HG03432 (cell line): Measurements from ENCODE around the gene ANK2.

Experiments used
- ATAC-seq: cut with Tn5 transposase; IDR thresholded peaks from one replicate; pipeline ENCODE4 v1.9.1; 2021; ENCODE audit warnings: mild to moderate bottlenecking, moderate library complexity; ENCODE audit not compliant: unreplicated experiment

The ANK2 gene

GRCh38 chr4:113278324-113278934, 229.0 kb downstream of the ANK2 start:
- ATAC-seq, result peak; percentile 99

- ATAC-seq, result no peak
Measured at GRCh38 chr4:113285501-113285900, 236.0 kb downstream of the ANK2 start.

DNA sequence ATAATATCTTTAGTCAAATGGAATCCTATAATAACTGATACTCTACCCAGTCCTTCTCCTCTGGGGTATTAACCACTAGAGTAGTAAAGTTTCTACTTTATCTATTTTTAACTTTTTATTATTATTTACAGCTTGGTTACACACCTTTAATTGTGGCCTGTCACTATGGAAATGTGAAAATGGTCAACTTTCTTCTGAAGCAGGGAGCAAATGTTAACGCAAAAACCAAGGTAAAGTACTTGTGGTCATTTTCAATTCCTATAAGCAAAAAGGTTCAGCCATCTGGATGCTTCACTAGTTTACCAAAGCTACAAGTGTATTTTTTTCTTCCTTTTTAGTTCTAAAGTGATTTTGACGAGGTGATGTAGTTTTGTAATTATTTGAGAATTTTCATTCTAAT, 238.8 kb downstream of the ANK2 start:
- no peak for ATAC-seq

DNA sequence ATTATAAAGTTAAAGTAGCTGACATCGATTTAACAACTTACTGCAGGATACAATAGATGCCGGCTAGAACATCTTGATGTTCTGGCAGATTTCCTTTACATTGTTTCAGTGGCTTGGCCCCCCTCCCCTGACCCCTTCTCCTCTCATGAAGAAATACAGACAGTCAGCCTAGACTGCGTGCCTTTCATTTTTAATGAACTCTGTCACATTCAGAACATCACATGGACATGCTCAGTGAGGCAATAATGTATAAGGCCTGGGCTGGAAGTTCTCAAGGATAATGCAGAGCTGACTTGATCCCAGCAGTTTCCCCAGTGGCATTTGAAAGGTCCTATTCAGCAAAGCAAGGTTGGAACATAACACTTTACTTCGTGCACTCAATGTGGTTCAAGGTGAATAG, 239.2 kb downstream of the ANK2 start:
- ATAC-seq, result no peak

DNA sequence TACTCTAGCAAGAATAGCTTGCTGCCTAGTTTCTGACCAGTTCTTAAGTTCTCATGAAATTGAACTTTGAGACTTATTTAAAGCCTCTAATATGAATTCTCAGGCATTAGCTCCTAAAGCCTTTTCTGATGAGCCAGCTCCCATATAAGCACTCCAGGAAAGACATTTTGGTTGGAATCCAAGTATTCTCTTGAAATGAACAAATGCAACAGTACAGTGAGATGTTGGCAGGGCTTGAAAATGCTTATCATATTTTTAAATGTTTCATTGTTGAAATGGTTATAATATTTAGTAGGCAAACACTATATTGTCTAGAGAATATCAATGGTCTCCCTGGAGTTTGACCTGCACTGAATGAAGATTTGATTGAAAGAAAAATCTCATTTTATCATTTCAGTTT, 240.3 kb downstream of the ANK2 start:
- ATAC-seq, result no peak

DNA sequence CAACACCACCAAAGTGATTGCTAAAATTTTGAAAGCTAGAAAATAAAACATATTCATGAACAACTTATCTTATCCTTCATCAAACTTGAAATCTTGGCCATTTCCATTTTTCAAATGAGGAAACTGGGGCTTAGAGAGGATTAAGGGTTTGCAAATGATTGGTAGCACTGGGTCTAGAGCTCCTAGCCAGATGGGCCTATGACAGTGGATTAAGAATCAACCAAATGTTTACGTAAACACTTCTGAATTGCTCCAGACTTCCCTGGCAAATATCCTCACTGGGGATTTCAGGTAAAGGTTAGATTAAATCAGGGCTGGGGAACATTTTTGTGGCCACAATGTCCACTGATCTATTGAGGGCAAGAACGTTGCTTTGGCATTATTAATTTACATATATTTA, 241.2 kb downstream of the ANK2 start:
- ATAC-seq, result no peak

DNA sequence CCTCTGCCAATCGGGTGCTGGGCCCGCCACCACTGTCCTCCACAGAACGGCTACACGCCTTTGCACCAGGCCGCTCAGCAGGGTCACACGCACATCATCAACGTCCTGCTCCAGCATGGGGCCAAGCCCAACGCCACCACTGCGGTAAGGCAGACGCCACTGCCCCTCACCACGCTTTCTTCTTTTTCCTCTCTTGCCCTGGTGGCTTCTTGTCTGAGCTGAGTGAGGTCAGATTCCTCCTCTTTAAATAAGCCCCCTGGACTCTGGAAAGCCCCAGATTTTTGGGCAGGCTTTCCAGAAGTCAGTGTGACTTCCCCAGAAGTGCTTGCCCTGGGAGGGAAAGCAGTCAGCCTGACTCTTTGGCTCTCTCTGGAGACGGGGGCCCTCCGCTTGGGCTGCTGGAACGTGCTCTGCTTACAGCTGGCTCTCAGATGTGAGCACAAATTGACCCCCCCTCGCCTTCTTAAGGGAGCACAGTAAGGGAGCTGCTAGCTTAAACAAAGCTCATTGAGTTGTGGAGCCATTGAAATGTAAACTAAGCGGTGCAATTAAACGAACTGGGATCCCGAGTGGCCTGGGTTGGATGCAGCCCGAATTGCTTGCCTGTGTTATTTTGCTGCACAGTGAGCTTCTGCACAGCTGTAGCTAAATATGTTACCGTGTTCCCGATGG, 243.1 kb downstream of the ANK2 start:
- no peak for ATAC-seq

- no peak for ATAC-seq
Measured at GRCh38 chr4:113293043-113293560, 243.6 kb downstream of the ANK2 start.

GRCh38 chr4:113293674-113294073, 244.2 kb downstream of the ANK2 start:
- no peak for ATAC-seq

DNA sequence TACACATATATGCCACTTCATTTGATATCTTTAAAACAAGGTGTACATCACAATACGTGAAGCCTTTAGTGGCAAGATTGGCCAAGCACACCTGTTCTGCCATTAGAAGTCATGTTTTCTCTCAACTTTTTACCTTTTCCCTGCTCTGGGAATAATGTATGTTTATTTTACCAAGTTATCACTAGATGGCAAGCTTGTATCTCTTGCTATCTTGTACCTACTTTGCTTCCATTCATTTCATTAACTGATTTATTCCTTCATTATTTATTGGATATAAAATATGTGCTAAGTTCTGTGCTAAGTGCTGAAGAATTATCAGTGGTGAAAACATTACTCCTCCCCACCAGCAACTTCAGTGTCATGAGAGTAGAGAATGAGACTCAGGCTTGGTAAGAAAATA, 245.5 kb downstream of the ANK2 start:
- no peak for ATAC-seq

DNA sequence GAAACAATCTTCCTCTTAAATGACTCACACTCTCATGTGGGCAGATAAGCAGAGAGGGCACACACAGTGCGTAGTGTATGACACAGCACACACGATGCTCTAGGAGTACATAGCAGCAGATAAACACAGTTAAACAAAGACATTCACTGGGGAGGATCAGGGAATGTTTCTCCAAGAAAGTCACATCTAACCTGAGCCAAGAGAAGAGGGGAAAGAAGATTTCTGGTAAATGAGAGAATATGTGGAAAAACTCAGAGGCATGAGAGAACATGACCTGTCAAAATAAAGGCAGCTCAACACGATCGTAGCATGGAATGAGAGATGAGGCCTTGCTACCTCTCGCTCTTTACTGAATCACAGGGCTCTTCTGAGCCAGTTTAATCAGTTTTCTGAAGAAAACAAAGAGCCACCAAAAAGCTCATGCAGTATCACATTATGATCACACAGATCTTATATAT, 251.0 kb downstream of the ANK2 start:
- no peak for ATAC-seq

GRCh38 chr4:113302051-113302450, 252.6 kb downstream of the ANK2 start:
- ATAC-seq, result no peak

DNA sequence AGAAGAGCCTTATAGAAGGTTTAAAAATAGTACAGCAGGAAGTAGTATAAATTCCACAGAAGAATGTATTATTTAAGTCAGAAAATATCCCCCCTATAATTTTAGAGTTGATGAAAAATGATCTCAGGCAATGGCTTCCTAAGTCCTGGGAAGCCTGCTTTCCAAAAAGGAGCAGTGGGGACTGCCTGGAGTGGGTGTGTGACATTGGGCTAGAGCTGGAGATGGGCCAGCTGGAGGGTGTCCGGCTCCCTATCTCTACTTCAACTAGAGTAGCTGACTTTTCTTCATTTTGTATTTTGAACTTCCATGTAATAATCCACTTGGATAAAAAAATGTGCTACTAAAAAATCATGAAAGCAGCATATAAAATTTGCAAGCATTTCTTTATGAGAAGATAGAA, 253.9 kb downstream of the ANK2 start:
- ATAC-seq, result no peak

GRCh38 chr4:113311047-113311446, 261.6 kb downstream of the ANK2 start:
- no peak for ATAC-seq

DNA sequence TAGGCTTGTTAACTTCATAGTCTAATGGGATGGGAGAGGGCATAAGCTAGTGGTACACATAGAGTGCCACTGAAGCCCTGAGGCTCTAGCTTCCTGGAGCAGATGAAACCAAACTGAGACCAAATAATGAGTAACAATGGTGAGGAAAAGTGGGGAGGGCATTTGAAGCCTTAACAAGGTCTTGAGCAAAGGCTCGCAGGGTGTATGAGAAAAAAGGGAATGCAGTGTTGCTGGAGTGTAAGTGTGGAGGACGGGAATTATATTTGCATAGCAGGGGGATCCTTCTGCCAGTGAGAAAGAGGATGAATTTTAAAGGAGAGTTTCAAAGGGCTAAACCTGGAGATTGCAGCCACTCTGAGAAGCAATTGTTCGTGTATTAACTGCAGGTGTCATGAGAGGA, 263.1 kb downstream of the ANK2 start:
- ATAC-seq, result no peak

DNA sequence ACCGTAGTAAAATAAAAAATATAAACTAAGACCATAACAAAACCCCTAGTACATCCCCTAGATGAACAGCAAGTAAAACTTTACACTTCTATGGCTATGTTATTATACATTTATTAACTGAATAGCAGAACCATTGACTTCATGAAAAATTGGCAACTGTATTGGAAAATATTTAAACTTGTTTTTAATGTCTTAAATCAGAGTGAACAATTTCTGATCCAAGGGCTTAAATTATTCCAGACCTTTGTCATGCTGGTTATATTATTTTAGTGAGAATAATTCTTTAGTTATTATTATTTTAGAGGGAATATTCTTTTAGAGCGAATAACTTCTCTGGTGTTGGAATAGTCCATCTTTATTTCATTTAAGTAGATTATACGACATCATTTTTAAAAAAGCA, 265.0 kb downstream of the ANK2 start:
- ATAC-seq, result no peak

- ATAC-seq, result peak; percentile 97
Measured at GRCh38 chr4:113316879-113317278, 267.4 kb downstream of the ANK2 start.

GRCh38 chr4:113317523-113317922, 268.1 kb downstream of the ANK2 start:
- no peak for ATAC-seq

- ATAC-seq, result no peak
Measured at GRCh38 chr4:113322736-113323135, 273.3 kb downstream of the ANK2 start.

GRCh38 chr4:113325876-113326615, 276.6 kb downstream of the ANK2 start:
- no peak for ATAC-seq

- peak; percentile 52 for ATAC-seq
Measured at GRCh38 chr4:113327494-113327893, 278.0 kb downstream of the ANK2 start.

DNA sequence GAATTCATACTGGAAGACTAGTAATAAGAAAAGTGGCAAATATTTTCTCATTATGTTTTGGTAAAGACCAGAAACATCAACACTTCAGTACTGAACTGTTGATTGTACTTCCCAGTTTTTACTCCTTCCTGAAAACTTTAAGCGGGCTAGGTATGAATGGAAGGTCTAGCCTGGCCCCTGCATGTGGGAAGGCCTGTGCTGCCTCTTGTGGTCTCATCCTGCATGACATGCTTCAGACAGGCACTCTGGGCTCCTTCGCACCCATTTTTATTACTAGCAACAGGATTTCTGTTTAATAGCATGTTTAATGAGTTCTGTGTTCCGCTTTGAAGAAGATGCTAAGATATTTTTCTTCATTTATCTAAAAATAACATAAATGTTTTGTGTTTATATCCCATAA, 279.1 kb downstream of the ANK2 start:
- ATAC-seq, result no peak
